ENCODE data around the gene NME3.

NME3 gene

DNA sequence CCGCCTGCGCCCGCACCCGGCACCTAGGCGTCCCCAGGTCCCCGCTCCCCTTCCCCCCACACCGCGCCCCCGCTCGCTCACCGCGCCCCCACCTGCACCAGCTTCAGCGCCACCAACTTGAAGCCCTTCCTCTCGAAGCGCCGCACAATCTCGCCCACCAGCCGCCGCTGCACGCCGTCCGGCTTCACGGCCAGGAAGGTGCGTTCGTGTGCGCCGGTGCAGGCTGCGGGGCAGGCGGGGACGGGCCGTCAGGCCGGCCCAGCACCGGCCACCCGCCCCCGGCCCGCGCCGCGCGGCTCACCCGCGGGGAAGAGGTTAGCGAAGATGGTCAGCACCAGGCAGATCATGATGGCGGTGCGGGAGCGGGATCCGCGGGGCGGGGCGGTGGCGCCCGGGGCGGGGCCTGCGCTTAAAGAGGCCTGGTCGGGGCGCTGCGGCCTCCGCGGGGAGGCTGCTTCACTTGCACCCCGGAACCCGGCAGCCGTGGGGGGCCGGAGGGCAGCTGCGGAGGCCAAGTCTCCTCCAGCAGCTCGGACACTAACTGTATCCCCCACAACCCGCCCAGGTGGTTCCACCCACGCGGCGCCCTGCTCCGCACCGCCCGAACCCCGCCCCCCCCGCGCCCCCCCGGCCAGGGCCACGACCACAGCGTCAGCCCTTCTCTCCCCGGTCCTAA lies at the start of gene NME3:
NME3 (minus strand) TSS at position 356 of the 676 bp plus-strand sequence; CDS start at position 347, 9 bp downstream.
- Histone ChIP-seq H3K4me3 (ENCODE audit: low read length in 2 of 2) (peak within 1 kb of the TSS; percentile 63 to 90), H3K27me3 (ENCODE audit: control insufficient read depth in 1 of 2, insufficient read depth in 2 of 2, low read length in 2 of 2) (no peaks in the 10 kb centered on the region), H3K9me3 (ENCODE audit: control insufficient read depth in 2 of 2, low read length in 2 of 2) (no peaks in the 10 kb centered on the region), H3K27ac (ENCODE audit: low read length) (peak within 1 kb of the TSS; percentile 73), H3K4me1 (ENCODE audit: control insufficient read depth, insufficient read depth, low read length) (peaks cover 45% of the 10 kb centered on the region), H3K36me3 (ENCODE audit: control insufficient read depth in 2 of 2, insufficient read depth in 2 of 2, low read length in 2 of 2) (peaks cover 4 to 12% of the 10 kb centered on the region in 2 donors), H3K9ac (ENCODE audit: low read length in 2 of 2) (peak within 1 kb of the TSS; percentile 51 to 78)

DNA sequence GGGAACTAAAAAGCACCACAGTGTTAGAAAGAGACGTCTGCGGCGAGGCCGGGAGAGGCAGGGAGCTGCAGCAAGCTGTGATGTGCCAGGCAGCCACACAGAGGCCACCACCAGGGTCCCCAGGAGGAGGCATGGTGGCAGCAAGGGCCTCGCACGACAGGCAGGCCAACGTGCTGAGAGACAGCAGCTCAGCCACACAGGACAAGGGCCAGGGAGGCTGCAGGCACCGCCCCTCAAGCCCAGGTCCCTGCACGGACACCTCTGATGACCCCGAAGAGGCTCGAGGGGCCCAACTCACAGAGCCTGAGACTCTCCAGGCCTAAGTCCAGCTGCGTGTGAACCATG lies 49.6 kb upstream of the NME3 start:
- Histone ChIP-seq H3K4me1 (ENCODE audit: control insufficient read depth, insufficient read depth, low read length) (peaks cover 12% of the 10 kb centered on the region), H3K27ac (ENCODE audit: low read length) (no peak overlapping the region), H3K36me3 (ENCODE audit: control insufficient read depth in 2 of 2, insufficient read depth in 2 of 2, low read length in 2 of 2) (peaks cover 17 to 31% of the 10 kb centered on the region in 2 donors), H3K27me3 (ENCODE audit: control insufficient read depth in 1 of 2, insufficient read depth in 2 of 2, low read length in 2 of 2) (no peaks in the 10 kb centered on the region), H3K4me3 (ENCODE audit: low read length in 2 of 2) (no peak overlapping the region), H3K9me3 (ENCODE audit: control insufficient read depth in 2 of 2, low read length in 2 of 2) (no peaks in the 10 kb centered on the region), H3K9ac (ENCODE audit: low read length in 2 of 2) (no peak overlapping the region)

DNA sequence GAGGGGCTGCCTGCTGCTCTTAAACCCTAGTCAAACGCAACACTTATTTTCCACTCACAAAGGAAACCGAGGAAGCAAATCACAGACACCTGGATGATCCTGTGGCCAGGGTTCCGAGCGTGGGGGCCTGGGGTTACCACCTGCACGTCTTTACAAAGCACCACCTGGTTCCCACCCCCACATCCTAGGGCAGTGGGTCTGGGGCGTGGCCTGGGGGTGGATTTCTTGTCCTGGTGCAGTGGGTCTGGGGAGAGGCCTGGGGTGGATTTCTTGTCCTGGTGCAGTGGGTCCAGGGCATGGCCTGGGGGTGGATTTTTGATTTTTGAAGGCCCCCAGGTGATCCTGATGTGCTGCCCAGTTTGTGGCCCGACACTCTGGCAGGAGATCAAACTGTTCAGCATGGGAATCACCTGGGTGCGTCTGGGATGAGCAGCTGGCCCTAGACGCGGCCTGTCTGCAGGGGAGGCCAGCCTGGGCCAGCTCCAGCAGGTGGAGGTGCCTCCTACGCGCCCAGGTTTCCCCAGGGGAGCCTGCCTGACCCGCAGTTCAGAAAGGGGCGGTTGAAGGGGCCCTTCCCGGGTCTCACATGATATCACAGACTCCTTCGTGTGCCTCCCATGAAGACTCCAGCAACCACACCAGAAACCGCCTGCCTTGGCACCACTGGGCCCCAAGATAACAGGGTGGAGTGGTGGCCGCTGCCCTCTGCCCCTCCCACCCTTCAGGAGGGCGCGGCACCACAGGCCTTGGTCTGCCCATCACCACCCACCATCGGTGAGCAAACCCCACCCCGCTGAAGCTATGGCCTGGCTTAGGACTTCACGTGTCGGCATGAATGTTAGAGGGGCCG lies 49.0 kb upstream of the NME3 start:
- peaks cover 6% of the 10 kb centered on the region for H3K4me1 ChIP-seq (ENCODE audit: control insufficient read depth, insufficient read depth, low read length)
- H3K9ac ChIP-seq (ENCODE audit: low read length in 2 of 2), result no peak overlapping the region
- H3K4me3 ChIP-seq (ENCODE audit: low read length in 2 of 2), result no peak overlapping the region
- H3K27ac ChIP-seq (ENCODE audit: low read length), result no peak overlapping the region
- no peaks in the 10 kb centered on the region for H3K9me3 ChIP-seq (ENCODE audit: control insufficient read depth in 2 of 2, low read length in 2 of 2)
- peaks cover 17 to 33% of the 10 kb centered on the region in 2 donors for H3K36me3 ChIP-seq (ENCODE audit: control insufficient read depth in 2 of 2, insufficient read depth in 2 of 2, low read length in 2 of 2)
- no peaks in the 10 kb centered on the region for H3K27me3 ChIP-seq (ENCODE audit: control insufficient read depth in 1 of 2, insufficient read depth in 2 of 2, low read length in 2 of 2)

DNA sequence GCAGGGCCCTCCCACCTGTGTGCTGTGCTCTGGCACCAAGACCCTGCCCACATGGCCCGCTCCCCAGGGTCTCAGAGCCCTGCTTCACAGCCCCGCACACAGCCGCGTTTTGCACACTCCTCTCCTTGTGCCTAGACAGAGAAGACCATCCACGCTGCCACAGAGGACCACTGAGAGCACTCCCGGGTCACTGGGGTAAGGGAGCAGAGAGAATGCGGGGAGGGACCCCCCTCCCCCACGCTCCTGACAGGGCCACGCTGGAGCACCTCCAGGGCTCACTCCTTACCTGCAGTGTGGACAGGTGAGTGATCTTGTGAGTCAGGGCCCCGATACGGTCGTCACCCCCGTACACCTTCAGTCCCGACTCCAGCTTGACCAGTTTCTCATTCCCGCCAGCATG lies 48.3 kb upstream of the NME3 start:
- Histone ChIP-seq H3K36me3 (ENCODE audit: control insufficient read depth in 2 of 2, insufficient read depth in 2 of 2, low read length in 2 of 2) (peaks cover 17 to 35% of the 10 kb centered on the region in 2 donors), H3K27ac (ENCODE audit: low read length) (no peak overlapping the region), H3K4me3 (ENCODE audit: low read length in 2 of 2) (no peak overlapping the region), H3K9me3 (ENCODE audit: control insufficient read depth in 2 of 2, low read length in 2 of 2) (no peaks in the 10 kb centered on the region), H3K27me3 (ENCODE audit: control insufficient read depth in 1 of 2, insufficient read depth in 2 of 2, low read length in 2 of 2) (no peaks in the 10 kb centered on the region), H3K4me1 (ENCODE audit: control insufficient read depth, insufficient read depth, low read length) (peaks cover 3% of the 10 kb centered on the region), H3K9ac (ENCODE audit: low read length in 2 of 2) (no peak overlapping the region)

DNA sequence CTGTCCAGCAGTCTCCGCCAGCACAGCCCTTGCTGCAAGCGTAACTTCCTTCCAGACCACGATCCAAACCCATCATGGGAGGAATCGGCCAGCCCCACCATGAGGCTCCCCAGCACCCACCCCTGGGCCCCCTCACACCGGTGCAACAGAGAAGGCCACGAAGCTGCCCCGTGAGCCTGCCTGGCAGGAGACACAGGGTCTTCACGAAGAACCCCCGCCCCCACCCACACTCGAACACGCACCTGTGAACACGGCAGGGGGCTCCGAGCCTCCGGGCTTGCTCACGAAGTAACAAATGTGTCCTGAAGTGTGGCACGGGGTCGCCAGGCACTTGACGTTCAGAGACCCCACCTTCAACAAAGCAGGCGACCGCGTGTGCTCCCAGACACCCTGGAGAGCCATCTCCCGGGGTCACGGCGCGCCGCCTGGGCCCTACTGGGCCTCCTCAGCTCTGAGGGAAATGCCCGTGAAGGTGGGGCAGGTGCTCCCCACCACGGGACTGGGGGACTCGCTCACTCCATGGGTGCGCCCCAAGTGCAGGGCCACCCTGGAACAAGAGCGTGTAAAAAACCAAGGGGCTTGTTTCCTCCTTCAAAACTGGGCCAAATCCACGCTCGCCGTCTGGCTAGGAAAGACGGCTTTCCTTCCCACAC lies 47.7 kb upstream of the NME3 start:
- no peak overlapping the region for H3K9ac ChIP-seq (ENCODE audit: low read length in 2 of 2)
- H3K9me3 ChIP-seq (ENCODE audit: control insufficient read depth in 2 of 2, low read length in 2 of 2), result no peaks in the 10 kb centered on the region
- H3K4me1 ChIP-seq (ENCODE audit: control insufficient read depth, insufficient read depth, low read length), result peaks cover 2% of the 10 kb centered on the region
- H3K36me3 ChIP-seq (ENCODE audit: control insufficient read depth in 2 of 2, insufficient read depth in 2 of 2, low read length in 2 of 2), result peaks cover 17 to 35% of the 10 kb centered on the region in 2 donors
- no peak overlapping the region for H3K4me3 ChIP-seq (ENCODE audit: low read length in 2 of 2)
- no peaks in the 10 kb centered on the region for H3K27me3 ChIP-seq (ENCODE audit: control insufficient read depth in 1 of 2, insufficient read depth in 2 of 2, low read length in 2 of 2)
- no peak overlapping the region for H3K27ac ChIP-seq (ENCODE audit: low read length)

DNA sequence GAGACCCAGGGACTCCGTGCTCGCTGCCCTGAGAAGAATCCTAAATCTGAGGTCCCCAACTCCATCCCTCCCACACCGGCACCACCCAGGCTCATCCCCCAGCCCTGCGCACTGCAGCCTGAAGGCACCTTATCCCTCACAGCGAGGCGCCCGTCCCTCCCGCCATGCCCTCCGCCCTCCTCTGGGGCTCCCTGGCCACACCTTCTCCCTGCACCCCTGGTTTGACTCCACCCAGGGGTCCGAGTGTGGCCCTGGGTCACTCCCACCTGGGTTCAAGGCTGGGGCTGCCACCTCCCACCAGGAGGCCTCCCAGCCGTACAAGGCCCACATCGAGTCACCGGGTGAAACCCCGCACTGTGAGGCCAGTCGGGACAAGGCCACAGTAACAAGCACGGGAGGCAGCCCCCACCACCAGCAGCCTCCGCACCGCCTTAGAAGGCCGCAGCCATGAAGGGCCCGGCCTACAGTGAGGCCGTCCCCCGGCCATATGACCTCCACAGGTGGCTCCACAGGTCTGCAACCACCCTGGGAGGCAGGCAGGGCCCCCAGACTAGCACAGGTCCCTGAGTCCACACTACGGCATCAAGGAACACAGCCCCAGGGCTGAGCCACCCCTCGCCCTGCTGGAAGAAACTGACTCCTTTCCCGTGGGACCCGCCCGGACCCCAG lies 47.0 kb upstream of the NME3 start:
- Histone ChIP-seq H3K9me3 (ENCODE audit: control insufficient read depth in 2 of 2, low read length in 2 of 2) (no peaks in the 10 kb centered on the region), H3K27ac (ENCODE audit: low read length) (no peak overlapping the region), H3K4me1 (ENCODE audit: control insufficient read depth, insufficient read depth, low read length) (no peaks in the 10 kb centered on the region), H3K9ac (ENCODE audit: low read length in 2 of 2) (no peak overlapping the region), H3K36me3 (ENCODE audit: control insufficient read depth in 2 of 2, insufficient read depth in 2 of 2, low read length in 2 of 2) (peaks cover 20 to 35% of the 10 kb centered on the region in 2 donors), H3K4me3 (ENCODE audit: low read length in 2 of 2) (no peak overlapping the region), H3K27me3 (ENCODE audit: control insufficient read depth in 1 of 2, insufficient read depth in 2 of 2, low read length in 2 of 2) (no peaks in the 10 kb centered on the region)

DNA sequence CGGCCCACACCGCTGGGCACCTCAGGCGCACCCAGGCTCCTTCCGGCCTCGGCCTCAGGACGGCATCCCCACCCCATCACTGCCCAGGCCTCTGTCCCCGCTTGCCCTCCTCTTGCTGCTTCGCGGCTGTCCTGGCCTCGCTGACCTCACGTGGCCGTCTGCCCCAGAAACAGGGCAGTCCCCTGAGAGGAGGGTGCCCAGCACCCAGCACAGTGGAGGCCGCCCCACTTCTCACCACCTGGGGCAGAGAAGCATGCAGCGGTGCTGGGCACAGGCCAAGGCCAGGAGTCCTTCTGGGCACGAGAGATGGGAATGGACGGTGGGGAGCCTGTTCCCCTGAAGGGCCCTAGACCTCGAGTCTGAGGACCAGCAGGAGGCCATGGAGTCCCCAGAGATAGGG lies 46.4 kb upstream of the NME3 start:
- peaks cover 20 to 32% of the 10 kb centered on the region in 2 donors for H3K36me3 ChIP-seq (ENCODE audit: control insufficient read depth in 2 of 2, insufficient read depth in 2 of 2, low read length in 2 of 2)
- no peak overlapping the region for H3K27ac ChIP-seq (ENCODE audit: low read length)
- H3K4me1 ChIP-seq (ENCODE audit: control insufficient read depth, insufficient read depth, low read length), result no peaks in the 10 kb centered on the region
- no peaks in the 10 kb centered on the region for H3K27me3 ChIP-seq (ENCODE audit: control insufficient read depth in 1 of 2, insufficient read depth in 2 of 2, low read length in 2 of 2)
- H3K9ac ChIP-seq (ENCODE audit: low read length in 2 of 2), result no peak overlapping the region
- no peaks in the 10 kb centered on the region for H3K9me3 ChIP-seq (ENCODE audit: control insufficient read depth in 2 of 2, low read length in 2 of 2)
- no peak overlapping the region for H3K4me3 ChIP-seq (ENCODE audit: low read length in 2 of 2)

DNA sequence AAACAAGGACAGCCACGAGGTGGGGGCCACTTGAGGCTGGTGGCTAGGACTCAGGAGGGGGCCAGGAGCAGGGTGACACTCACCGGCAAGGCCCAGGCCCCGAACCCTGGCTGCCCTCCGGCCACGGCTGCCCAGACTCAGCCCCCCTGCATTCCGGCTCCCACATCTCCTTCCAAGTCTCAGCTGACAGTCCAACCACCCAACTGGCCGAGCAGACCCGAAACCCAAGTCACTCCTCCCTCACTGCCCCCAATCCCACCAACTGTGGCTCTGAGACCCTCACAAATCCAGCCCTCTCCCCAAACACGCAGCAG lies 45.9 kb upstream of the NME3 start:
- peaks cover 17 to 27% of the 10 kb centered on the region in 2 donors for H3K36me3 ChIP-seq (ENCODE audit: control insufficient read depth in 2 of 2, insufficient read depth in 2 of 2, low read length in 2 of 2)
- H3K4me1 ChIP-seq (ENCODE audit: control insufficient read depth, insufficient read depth, low read length), result no peaks in the 10 kb centered on the region
- H3K9me3 ChIP-seq (ENCODE audit: control insufficient read depth in 2 of 2, low read length in 2 of 2), result no peaks in the 10 kb centered on the region
- H3K9ac ChIP-seq (ENCODE audit: low read length in 2 of 2), result no peak overlapping the region
- no peaks in the 10 kb centered on the region for H3K27me3 ChIP-seq (ENCODE audit: control insufficient read depth in 1 of 2, insufficient read depth in 2 of 2, low read length in 2 of 2)
- H3K4me3 ChIP-seq (ENCODE audit: low read length in 2 of 2), result no peak overlapping the region
- no peak overlapping the region for H3K27ac ChIP-seq (ENCODE audit: low read length)

DNA sequence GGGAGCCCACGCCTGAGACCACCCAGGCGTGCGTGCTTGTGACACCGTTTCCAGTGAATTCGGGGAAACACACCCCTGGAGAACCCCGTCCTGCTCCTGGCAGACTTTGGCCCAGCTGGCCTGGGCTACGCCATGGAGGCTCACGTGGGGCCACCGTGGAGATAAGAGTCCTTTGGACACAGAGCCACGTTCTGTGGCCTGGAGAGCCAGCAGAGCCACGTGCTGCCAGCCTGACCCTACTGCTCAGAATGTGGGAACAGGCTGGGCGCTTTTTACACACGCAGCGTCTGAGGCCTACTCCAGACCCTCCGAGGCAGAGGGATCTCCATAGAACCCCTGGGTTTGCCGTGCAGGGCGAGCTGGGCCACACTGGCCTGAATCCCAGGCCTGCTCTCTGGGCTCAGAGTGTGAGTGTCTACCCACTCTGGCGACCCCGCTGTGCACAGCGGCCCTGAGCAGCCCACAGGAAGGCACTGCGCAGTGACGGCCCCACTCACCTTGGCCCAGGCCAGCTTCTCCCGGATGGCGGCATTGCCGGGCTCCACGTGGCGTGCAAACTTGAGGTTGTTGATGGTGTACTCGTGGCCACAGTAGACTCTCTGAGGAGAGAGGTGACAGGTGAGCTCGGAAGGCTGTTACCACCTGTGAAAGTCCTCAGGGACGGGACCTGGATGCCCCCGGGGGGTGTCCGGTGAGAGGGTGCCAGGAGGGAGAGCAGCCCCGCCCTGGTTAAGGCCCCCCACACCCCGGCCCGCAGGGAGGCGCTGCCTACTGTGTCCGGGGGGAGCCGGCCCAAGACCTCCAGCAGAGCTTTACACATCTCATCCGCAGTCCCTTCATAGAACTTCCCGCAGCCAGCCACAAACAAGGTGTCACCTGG lies 45.3 kb upstream of the NME3 start:
- Histone ChIP-seq H3K4me1 (ENCODE audit: control insufficient read depth, insufficient read depth, low read length) (no peaks in the 10 kb centered on the region), H3K27me3 (ENCODE audit: control insufficient read depth in 1 of 2, insufficient read depth in 2 of 2, low read length in 2 of 2) (no peaks in the 10 kb centered on the region), H3K36me3 (ENCODE audit: control insufficient read depth in 2 of 2, insufficient read depth in 2 of 2, low read length in 2 of 2) (peaks cover 12 to 24% of the 10 kb centered on the region in 2 donors), H3K27ac (ENCODE audit: low read length) (no peak overlapping the region), H3K4me3 (ENCODE audit: low read length in 2 of 2) (no peak overlapping the region), H3K9me3 (ENCODE audit: control insufficient read depth in 2 of 2, low read length in 2 of 2) (no peaks in the 10 kb centered on the region), H3K9ac (ENCODE audit: low read length in 2 of 2) (no peak overlapping the region)

DNA sequence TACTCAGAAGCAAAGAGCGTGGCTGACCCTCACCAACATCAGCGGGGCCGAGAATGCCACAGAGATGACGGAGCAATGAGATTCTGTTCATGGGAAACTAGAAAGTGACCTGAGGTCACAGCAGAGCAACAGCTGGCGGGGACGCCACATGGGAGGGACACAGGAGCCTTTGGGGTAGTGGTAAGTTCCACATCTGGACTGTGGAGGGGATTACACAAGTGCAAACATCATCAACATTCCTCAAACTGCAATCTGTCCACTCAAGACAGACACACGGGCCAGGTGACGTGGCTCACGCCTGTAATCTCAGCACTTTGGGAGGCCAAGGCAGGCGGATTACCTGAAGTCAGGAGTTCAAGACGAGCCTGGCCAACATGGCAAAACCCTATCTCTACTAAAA lies 44.1 kb upstream of the NME3 start:
- no peaks in the 10 kb centered on the region for H3K9me3 ChIP-seq (ENCODE audit: control insufficient read depth in 2 of 2, low read length in 2 of 2)
- no peak overlapping the region for H3K27ac ChIP-seq (ENCODE audit: low read length)
- no peaks in the 10 kb centered on the region for H3K4me1 ChIP-seq (ENCODE audit: control insufficient read depth, insufficient read depth, low read length)
- no peaks in the 10 kb centered on the region for H3K27me3 ChIP-seq (ENCODE audit: control insufficient read depth in 1 of 2, insufficient read depth in 2 of 2, low read length in 2 of 2)
- peaks cover 12 to 19% of the 10 kb centered on the region in 2 donors for H3K36me3 ChIP-seq (ENCODE audit: control insufficient read depth in 2 of 2, insufficient read depth in 2 of 2, low read length in 2 of 2)
- no peak overlapping the region for H3K4me3 ChIP-seq (ENCODE audit: low read length in 2 of 2)
- H3K9ac ChIP-seq (ENCODE audit: low read length in 2 of 2), result no peak overlapping the region

Data from stomach smooth muscle (tissue), 2 donors.